ENCODE data around the gene EPHB2. TPM values are rescaled to one million over a fixed set of nuclear protein-coding genes. Genes with fewer than 3 reads are reported as not detected.

The EPHB2 gene
- total RNA-seq, 1 donor: 24.9 TPM

DNA sequence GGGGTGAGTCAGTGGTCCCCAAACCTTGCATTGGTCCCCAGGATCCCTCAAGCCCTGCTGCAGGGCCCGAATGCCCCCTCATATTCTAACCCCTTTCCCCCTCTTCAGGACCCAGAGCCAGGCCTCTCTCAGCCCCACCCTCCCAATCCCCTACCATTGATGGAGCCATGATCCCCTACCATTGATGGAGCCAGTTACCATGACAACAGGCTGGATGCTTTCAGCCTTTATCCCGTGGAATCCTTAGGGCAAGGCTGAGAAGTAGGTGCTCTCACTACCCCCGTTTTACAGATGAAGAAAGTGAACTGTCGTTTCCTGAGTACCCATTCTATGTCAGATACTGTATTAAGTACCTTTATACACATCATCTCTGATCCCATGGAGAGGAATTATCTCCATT lies 70.8 kb downstream of the EPHB2 start:
- DNase-seq (ENCODE audit: low read depth): no peak
- H3K4me3 ChIP-seq (ENCODE audit: low read depth, low read length): no peak overlapping the region
- TF ChIP-seq, protein P1, sequence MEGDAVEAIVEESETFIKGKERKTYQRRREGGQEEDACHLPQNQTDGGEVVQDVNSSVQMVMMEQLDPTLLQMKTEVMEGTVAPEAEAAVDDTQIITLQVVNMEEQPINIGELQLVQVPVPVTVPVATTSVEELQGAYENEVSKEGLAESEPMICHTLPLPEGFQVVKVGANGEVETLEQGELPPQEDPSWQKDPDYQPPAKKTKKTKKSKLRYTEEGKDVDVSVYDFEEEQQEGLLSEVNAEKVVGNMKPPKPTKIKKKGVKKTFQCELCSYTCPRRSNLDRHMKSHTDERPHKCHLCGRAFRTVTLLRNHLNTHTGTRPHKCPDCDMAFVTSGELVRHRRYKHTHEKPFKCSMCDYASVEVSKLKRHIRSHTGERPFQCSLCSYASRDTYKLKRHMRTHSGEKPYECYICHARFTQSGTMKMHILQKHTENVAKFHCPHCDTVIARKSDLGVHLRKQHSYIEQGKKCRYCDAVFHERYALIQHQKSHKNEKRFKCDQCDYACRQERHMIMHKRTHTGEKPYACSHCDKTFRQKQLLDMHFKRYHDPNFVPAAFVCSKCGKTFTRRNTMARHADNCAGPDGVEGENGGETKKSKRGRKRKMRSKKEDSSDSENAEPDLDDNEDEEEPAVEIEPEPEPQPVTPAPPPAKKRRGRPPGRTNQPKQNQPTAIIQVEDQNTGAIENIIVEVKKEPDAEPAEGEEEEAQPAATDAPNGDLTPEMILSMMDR (IDR thresholded peaks at IDR 0.05; ENCODE audit: insufficient read depth, low read length): no peak

DNA sequence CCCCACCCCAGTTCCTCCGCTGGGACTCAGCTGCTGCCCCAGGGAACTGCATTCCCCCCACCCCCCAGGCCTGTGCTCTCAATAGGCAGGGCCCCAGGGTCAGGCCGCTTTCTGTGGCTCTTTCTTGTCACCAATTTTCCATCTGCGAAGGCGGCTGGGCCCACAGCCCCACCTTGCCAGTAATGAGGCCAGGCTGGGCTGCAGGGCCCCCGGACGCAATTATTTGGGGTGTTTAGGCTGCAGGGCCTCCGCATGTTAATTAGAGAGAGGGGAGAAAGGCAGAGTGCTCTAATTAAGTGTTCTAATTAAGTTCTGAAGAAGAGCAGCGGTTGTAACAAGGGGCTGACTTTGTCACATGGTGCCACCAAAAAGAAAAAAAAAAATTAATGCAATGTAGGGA lies 71.8 kb downstream of the EPHB2 start:
- TF ChIP-seq, protein P1 (IDR thresholded peaks at IDR 0.05; ENCODE audit: insufficient read depth, low read length): no peak
- no peak overlapping the region for H3K4me3 ChIP-seq (ENCODE audit: low read depth, low read length)
- DNase-seq (ENCODE audit: low read depth): no peak

DNA sequence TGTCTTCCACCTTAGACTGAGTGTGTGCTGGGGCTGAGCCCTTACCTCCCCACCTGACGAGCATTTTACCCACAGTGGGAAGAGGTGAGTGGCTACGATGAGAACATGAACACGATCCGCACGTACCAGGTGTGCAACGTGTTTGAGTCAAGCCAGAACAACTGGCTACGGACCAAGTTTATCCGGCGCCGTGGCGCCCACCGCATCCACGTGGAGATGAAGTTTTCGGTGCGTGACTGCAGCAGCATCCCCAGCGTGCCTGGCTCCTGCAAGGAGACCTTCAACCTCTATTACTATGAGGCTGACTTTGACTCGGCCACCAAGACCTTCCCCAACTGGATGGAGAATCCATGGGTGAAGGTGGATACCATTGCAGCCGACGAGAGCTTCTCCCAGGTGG lies 73.7 kb downstream of the EPHB2 start:
- DNase-seq (ENCODE audit: low read depth): no peak
- TF ChIP-seq, protein P1 (IDR thresholded peaks at IDR 0.05; ENCODE audit: insufficient read depth, low read length): no peak
- no peak overlapping the region for H3K4me3 ChIP-seq (ENCODE audit: low read depth, low read length)

DNA sequence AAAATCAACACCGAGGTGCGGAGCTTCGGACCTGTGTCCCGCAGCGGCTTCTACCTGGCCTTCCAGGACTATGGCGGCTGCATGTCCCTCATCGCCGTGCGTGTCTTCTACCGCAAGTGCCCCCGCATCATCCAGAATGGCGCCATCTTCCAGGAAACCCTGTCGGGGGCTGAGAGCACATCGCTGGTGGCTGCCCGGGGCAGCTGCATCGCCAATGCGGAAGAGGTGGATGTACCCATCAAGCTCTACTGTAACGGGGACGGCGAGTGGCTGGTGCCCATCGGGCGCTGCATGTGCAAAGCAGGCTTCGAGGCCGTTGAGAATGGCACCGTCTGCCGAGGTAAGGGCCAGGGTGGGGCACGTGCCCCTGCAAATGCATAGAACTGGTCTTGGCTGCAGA lies 74.1 kb downstream of the EPHB2 start:
- TF ChIP-seq, protein P1 (IDR thresholded peaks at IDR 0.05; ENCODE audit: insufficient read depth, low read length): no peak
- no peak overlapping the region for H3K4me3 ChIP-seq (ENCODE audit: low read depth, low read length)
- DNase-seq (ENCODE audit: low read depth): no peak

DNA sequence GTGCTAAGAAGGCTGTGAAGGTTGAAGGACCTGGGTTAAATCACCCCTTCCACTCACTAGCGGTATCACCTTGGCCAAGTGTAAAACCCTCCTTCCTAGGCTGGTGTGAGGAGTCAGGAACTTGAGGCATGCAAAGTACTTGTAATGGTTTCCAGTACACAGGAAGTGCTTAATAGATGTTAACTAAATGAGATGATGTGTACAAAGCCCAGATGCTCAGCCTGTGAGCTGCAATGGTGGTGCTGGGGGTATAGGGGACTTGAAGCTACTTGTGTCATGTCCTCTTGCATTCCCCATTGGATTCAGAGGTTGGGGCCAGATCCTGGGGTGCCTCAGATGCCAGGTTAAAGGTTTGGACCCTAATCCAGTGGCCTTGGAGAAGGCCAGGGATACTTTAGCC lies 75.5 kb downstream of the EPHB2 start:
- TF ChIP-seq, protein P1 (IDR thresholded peaks at IDR 0.05; ENCODE audit: insufficient read depth, low read length): no peak
- H3K4me3 ChIP-seq (ENCODE audit: low read depth, low read length): no peak overlapping the region
- no peak for DNase-seq (ENCODE audit: low read depth)

DNA sequence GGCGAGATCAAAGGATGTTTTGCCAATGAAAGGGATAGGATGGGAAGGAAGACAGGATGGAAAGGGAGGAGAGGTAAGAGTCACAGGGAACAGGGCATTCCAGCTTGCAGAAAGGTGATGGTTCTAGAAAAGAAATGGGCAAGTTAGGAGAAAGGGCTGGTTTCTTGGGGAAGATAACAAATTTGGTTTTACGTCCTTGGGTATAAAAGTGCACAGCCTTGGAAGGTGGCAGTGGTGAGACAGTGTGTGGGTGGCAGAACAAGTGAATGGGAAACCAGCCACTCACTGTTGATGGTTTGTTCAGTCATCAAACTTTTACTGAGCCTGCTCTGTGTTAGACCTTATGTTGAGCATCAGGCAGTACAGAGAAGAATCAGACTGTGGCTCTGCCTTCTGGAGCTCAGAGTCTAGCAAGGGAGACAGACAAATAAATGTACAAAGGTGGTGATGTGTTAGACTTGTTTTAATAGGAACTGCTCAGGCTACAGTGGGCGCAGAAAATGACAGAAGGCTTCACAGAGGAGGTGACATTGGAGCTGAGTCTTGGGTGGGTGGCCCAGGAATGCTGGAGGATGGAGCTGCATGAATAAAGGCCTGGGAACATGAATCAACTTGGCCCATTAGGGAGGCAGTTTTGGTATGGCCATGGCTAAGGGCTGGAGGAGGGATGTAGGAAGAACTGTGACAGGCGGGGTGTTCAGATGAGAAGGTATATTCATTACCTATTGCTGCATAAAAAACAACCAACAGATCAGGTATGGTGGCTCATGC lies 76.3 kb downstream of the EPHB2 start:
- TF ChIP-seq, protein P1 (IDR thresholded peaks at IDR 0.05; ENCODE audit: insufficient read depth, low read length): no peak
- no peak for DNase-seq (ENCODE audit: low read depth)
- H3K4me3 ChIP-seq (ENCODE audit: low read depth, low read length): no peak overlapping the region

DNA sequence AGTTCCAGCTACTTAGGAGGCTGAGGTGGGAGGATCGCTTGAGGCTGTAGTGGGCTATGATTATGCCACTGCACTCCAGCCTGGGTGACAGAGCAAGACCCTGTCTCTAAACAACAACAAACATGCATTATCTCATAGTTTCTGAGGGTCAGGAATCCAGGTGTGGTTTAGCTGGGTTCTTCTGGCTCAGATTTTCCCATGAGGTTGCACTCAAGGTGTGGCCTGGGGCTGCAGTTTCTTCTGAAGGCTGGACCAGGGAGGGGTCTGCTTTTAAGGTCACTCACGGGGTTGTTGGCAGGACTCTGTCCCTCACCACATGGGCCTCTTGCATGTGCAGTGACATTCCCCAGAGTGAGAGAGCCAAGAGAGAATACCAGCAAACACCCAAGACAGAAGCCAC lies 77.0 kb downstream of the EPHB2 start:
- TF ChIP-seq, protein P1 (IDR thresholded peaks at IDR 0.05; ENCODE audit: insufficient read depth, low read length): no peak
- no peak for DNase-seq (ENCODE audit: low read depth)
- H3K4me3 ChIP-seq (ENCODE audit: low read depth, low read length): no peak overlapping the region
